ENCODE measurements around the gene PTPRK. TPM values are rescaled to one million over a fixed set of nuclear protein-coding genes. Genes with fewer than 3 reads are reported as not detected.

The PTPRK gene
- total and polyA plus RNA-seq, 10 of the 15 experiments (the other 5 are each of a cell fraction or from before 2014, with no cell fraction given): 0.23 to 1.9 (median 0.55) TPM

DNA sequence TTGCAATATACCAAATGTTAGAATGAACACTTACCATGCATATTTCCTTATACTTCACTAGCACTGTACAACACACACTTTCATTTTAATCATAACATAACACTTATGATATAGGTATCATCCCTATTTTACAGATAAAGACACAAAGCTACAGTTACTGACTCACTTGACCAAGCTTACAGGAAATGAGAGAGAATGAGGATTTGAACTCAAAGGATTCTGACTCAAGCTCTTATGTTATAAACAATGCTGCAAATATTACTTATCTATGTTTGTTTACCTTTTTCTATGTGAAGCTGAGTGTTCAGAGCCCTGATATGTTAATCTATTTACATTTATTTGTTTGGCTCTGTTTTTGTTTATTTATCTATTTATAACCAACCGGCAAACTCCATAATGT, 245.4 kb downstream of the PTPRK start:
- WGBS (ENCODE audit: insufficient coverage, insufficient replicate concordance, low lambda C conversion rate, missing lambda C conversion rate): 43% methylated on average over 1 of the region's 1 CpG
- Histone ChIP-seq H3K9ac (ENCODE audit: control insufficient read depth, insufficient read depth, low read length) (no peak overlapping the region), H3K27ac (ENCODE audit: control insufficient read depth, insufficient read depth) (no peak overlapping the region), H2AFZ (ENCODE audit: control insufficient read depth, low read depth, low read length) (no peak overlapping the region), H3K4me1 (ENCODE audit: control insufficient read depth, insufficient read depth, low read length) (no peaks in the 10 kb centered on the region), H4K20me1 (ENCODE audit: control insufficient read depth, insufficient read depth) (no peaks in the 10 kb centered on the region), H3K36me3 (ENCODE audit: control insufficient read depth in 2 of 2, insufficient read depth in 2 of 2, low read length in 1 of 2) (no peaks in the 10 kb centered on the region), H3K79me2 (ENCODE audit: control insufficient read depth, insufficient read depth, low read length) (no peaks in the 10 kb centered on the region), H3K4me3 (no peak overlapping the region), H3K9me3 (replicated peaks; ENCODE audit: control insufficient read depth, insufficient read depth, low read length) (no peaks in the 10 kb centered on the region), H3K27me3 (replicated peaks in 1 of 2; ENCODE audit: control insufficient read depth in 2 of 2, insufficient read depth in 2 of 2, low read length in 1 of 2) (no peaks in the 10 kb centered on the region), H3K4me2 (ENCODE audit: control insufficient read depth, insufficient read depth) (no peak overlapping the region)
- no TSS peak for BruUV-seq (replicated peaks)
- RAD21 ChIA-PET (ENCODE audit: unreplicated experiment): no interaction called here
- SMC1A ChIA-PET (ENCODE audit: uncharacterized antibody, unreplicated experiment): no interaction called here
- ATAC-seq (no peak), FAIRE-seq (no peak), DNase-seq (ENCODE audit: low read depth, low spot score) (no peak)
- intact Hi-C loops (cut with micrococcal nuclease; ENCODE audit: unreplicated experiment) (no loop called here), in situ Hi-C loops (cut with MboI) (no loop called here)
- POLR2A ChIA-PET: no interaction called here
- CTCF ChIA-PET: interaction anchor here (0.9 kb wide), 1 partner anchor 16 kb away, joined by 3 read pairs; no protein-coding TSS in a partner anchor
- TF ChIP-seq, protein P1, sequence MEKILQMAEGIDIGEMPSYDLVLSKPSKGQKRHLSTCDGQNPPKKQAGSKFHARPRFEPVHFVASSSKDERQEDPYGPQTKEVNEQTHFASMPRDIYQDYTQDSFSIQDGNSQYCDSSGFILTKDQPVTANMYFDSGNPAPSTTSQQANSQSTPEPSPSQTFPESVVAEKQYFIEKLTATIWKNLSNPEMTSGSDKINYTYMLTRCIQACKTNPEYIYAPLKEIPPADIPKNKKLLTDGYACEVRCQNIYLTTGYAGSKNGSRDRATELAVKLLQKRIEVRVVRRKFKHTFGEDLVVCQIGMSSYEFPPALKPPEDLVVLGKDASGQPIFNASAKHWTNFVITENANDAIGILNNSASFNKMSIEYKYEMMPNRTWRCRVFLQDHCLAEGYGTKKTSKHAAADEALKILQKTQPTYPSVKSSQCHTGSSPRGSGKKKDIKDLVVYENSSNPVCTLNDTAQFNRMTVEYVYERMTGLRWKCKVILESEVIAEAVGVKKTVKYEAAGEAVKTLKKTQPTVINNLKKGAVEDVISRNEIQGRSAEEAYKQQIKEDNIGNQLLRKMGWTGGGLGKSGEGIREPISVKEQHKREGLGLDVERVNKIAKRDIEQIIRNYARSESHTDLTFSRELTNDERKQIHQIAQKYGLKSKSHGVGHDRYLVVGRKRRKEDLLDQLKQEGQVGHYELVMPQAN (conservative IDR thresholded peaks at IDR 0.05): no peak
- TF ChIP-seq NR2C2 (IDR thresholded peaks at IDR 0.05; ENCODE audit: borderline replicate concordance, control insufficient read depth, insufficient read length, low read depth): no peak
- no peak for TF ChIP-seq ZNF274 (IDR thresholded peaks at IDR 0.05; ENCODE audit: insufficient read depth, insufficient read length)
- no peak for TF ChIP-seq MXI1 (IDR thresholded peaks at IDR 0.05; ENCODE audit: low read depth, low read length)
- no peak for TF ChIP-seq NR2C1 (IDR thresholded peaks at IDR 0.05)
- no peak for TF ChIP-seq HSF1 (IDR thresholded peaks at IDR 0.05; ENCODE audit: low read depth, low read length)
- TF ChIP-seq ZZZ3 (IDR thresholded peaks at IDR 0.05; ENCODE audit: control insufficient read depth, insufficient read length, low read depth): no peak
- no peak for TF ChIP-seq ZBTB11 (CRISPR knock-in tag; IDR thresholded peaks at IDR 0.05)
- TF ChIP-seq, protein P2, sequence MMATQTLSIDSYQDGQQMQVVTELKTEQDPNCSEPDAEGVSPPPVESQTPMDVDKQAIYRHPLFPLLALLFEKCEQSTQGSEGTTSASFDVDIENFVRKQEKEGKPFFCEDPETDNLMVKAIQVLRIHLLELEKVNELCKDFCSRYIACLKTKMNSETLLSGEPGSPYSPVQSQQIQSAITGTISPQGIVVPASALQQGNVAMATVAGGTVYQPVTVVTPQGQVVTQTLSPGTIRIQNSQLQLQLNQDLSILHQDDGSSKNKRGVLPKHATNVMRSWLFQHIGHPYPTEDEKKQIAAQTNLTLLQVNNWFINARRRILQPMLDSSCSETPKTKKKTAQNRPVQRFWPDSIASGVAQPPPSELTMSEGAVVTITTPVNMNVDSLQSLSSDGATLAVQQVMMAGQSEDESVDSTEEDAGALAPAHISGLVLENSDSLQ (IDR thresholded peaks at IDR 0.05): no peak
- no peak for TF ChIP-seq TCF3 (IDR thresholded peaks at IDR 0.05; ENCODE audit: borderline replicate concordance, insufficient read depth, low read depth, low read length)
- TF ChIP-seq NFYA (IDR thresholded peaks at IDR 0.05; ENCODE audit: borderline replicate concordance, low read depth, low read length): no peak
- TF ChIP-seq CBX3 (IDR thresholded peaks at IDR 0.05; ENCODE audit: borderline replicate concordance, low read depth): no peak
- no peak for TF ChIP-seq SP1 (IDR thresholded peaks at IDR 0.05; ENCODE audit: low read depth, low read length)
- no peak for TF ChIP-seq ZBED1 (IDR thresholded peaks at IDR 0.05; ENCODE audit: borderline replicate concordance)
- no peak for TF ChIP-seq TCF12 (IDR thresholded peaks at IDR 0.05; ENCODE audit: low read depth, low read length)

Data from GM12878 (cell line).